HEK293T (cell line): ENCODE results near the gene SEMA6B.

Source experiments
- ARNT ChIP-seq: fragments of 450-650 bp; IDR thresholded peaks from 2 replicates; pipeline ENCODE4 v1.6.1; 2017; ENCODE audit warnings: mild to moderate bottlenecking
- BHLHE40 ChIP-seq: fragments of 450-650 bp; IDR thresholded peaks from 2 replicates; pipeline ENCODE4 v1.6.1; 2016; ENCODE audit warnings: mild to moderate bottlenecking, moderate library complexity, borderline replicate concordance
- CTBP1 ChIP-seq: fragments of 450-650 bp; IDR thresholded peaks from 2 replicates; pipeline ENCODE4 v1.6.1; 2016; ENCODE audit warnings: borderline replicate concordance
- ELF4 ChIP-seq: fragments of 450-650 bp; IDR thresholded peaks from 2 replicates; pipeline ENCODE4 v1.6.1; 2017; ENCODE audit warnings: antibody characterized with exemption
- FOXA1 ChIP-seq: fragments of 450-650 bp; IDR thresholded peaks from 2 replicates; pipeline ENCODE4 v1.6.1; 2016; ENCODE audit warnings: mild to moderate bottlenecking
- FOXK2 ChIP-seq: fragments of 450-650 bp; IDR thresholded peaks from 2 replicates; pipeline ENCODE4 v1.6.1; 2016; ENCODE audit warnings: mild to moderate bottlenecking
- FOXM1 ChIP-seq: fragments of 450-650 bp; IDR thresholded peaks from 2 replicates; pipeline ENCODE4 v1.6.1; 2017; ENCODE audit warnings: mild to moderate bottlenecking, borderline replicate concordance
- HDGF ChIP-seq: fragments of 450-650 bp; IDR thresholded peaks from 2 replicates; pipeline ENCODE4 v1.6.1; 2017; ENCODE audit warnings: antibody characterized with exemption, borderline replicate concordance
- L3MBTL2 ChIP-seq: fragments of 450-650 bp; conservative IDR thresholded peaks from 2 replicates; pipeline ENCODE4 v1.6.1; 2016; ENCODE audit warnings: mild to moderate bottlenecking
- LEF1 ChIP-seq: fragments of 450-650 bp; IDR thresholded peaks from 2 replicates; pipeline ENCODE4 v1.6.1; 2017; ENCODE audit warnings: mild to moderate bottlenecking, borderline replicate concordance
- SP1 ChIP-seq: fragments of 450-650 bp; IDR thresholded peaks from 2 replicates; pipeline ENCODE4 v1.6.1; 2017
- TARDBP ChIP-seq: fragments of 450-650 bp; IDR thresholded peaks from 2 replicates; pipeline ENCODE4 v1.6.1; 2016
- ZNF384 ChIP-seq: fragments of 450-650 bp; IDR thresholded peaks from 2 replicates; pipeline ENCODE4 v1.6.1; 2016
- TF ChIP-seq, protein P1 (sequence below): fragments of 450-650 bp; IDR thresholded peaks from 2 replicates; pipeline ENCODE4 v1.6.1; 2016

DNA sequence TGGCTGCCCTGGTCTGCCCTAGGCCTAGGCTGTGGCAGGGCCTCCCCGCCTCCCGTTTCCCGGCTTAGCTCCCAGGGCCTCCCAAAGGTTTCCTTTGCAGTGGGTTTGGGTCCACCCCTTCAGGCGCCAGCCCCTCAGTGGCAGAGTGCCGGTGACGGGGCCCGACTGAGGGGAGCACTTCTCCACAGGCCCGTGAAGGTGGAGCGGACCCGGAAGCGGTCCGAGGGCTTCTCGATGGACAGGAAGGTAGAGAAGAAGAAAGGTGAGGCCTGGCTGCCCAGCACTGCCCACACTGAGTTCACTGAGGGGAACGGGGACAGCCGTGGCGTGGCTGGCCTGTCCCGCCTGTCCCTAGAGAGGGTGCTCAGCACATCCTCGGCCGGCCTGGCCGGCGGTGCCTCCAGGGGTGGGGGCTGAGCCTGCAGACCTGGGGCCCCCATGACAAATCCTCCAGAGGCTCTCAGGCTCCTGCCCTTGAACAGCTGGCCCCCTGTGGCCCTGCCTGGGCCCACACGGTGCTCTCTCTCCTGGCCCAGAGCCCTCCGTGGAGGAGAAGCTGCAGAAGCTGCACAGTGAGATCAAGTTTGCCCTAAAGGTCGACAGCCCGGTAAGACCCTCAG, 61.6 kb downstream of the SEMA6B start:
- TF ChIP-seq TARDBP (no peak), LEF1 (no peak), ZNF384 (no peak), FOXA1 (no peak), SP1 (no peak), CTBP1 (no peak), HDGF (no peak), ELF4 (no peak), ARNT (no peak), L3MBTL2 (no peak), BHLHE40 (no peak), FOXK2 (no peak), FOXM1 (no peak)
- TF ChIP-seq, protein P1, sequence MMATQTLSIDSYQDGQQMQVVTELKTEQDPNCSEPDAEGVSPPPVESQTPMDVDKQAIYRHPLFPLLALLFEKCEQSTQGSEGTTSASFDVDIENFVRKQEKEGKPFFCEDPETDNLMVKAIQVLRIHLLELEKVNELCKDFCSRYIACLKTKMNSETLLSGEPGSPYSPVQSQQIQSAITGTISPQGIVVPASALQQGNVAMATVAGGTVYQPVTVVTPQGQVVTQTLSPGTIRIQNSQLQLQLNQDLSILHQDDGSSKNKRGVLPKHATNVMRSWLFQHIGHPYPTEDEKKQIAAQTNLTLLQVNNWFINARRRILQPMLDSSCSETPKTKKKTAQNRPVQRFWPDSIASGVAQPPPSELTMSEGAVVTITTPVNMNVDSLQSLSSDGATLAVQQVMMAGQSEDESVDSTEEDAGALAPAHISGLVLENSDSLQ: no peak
